Panc1 (cell line): ENCODE measurements around the gene SPECC1L. TPM values are rescaled to one million over a fixed set of nuclear protein-coding genes. Genes with fewer than 3 reads are reported as not detected.

Source experiments
- ATAC-seq: fragments of 200-7000 bp; cut with Tn5 transposase; 2 replicates; pipeline ENCODE4 v1.9.1; 2020; ENCODE audit warnings: mild to moderate bottlenecking, moderate library complexity
- BruUV-seq: library from RNA; stranded (reverse); fragments of 400-500 nt; replicated peaks from 2 replicates; lab custom pipeline; 2021; lab: Mats Ljungman, UMichigan
- CTCF ChIA-PET: fragments of 300-600 bp; sonication (Branson Sonifier 250); formaldehyde crosslinking; loops from one replicate; lab custom pipeline; 2022; ENCODE audit warnings: antibody characterized with exemption; lab: Charles Lee
- POLR2A ChIA-PET: fragments of 300-600 bp; sonication (Branson Sonifier 250); formaldehyde crosslinking; loops from one replicate; lab custom pipeline; 2022; ENCODE audit warnings: antibody characterized with exemption; lab: Charles Lee
- DNase-seq: peaks from one replicate; pipeline ENCODE4 v3.0.0-alpha.2; 2010; ENCODE audit warnings: low read depth, low spot score
- H3K27ac ChIP-seq: 2 replicates; pipeline ENCODE4 v1.5.1; 2011; ENCODE audit warnings: mild to moderate bottlenecking, low read length, inconsistent platforms
- H3K27me3 ChIP-seq: fragments of 200-500 bp; sonication (Bioruptor generic); 2 replicates; pipeline ENCODE4 v1.6.0; 2014; ENCODE audit warnings: low read length, inconsistent platforms; ENCODE audit not compliant: control insufficient read depth, insufficient read depth
- H3K36me3 ChIP-seq: fragments of 200-500 bp; sonication (Bioruptor generic); 2 replicates; pipeline ENCODE4 v1.5.1; 2014; ENCODE audit warnings: inconsistent platforms, mild to moderate bottlenecking, low read length, moderate library complexity; ENCODE audit not compliant: control insufficient read depth, insufficient read depth
- H3K4me1 ChIP-seq: 2 replicates; pipeline ENCODE4 v1.5.1; 2011; ENCODE audit warnings: inconsistent platforms, mild to moderate bottlenecking, low read length, moderate library complexity; ENCODE audit not compliant: control insufficient read depth, insufficient read depth
- H3K4me3 ChIP-seq, 2 experiments: 2 replicates each; pipeline ENCODE4 v1.5.1; 2011 to 2012; ENCODE audit warnings: low read depth in 2 of 2, low read length in 2 of 2, mild to moderate bottlenecking in 2 of 2, inconsistent platforms in 1 of 2, moderate library complexity in 1 of 2
- H3K9me3 ChIP-seq: fragments of 200-500 bp; sonication (Bioruptor generic); 2 replicates; pipeline ENCODE4 v1.5.1; 2014; ENCODE audit warnings: low read depth, mild to moderate bottlenecking, inconsistent platforms, low read length, moderate library complexity; ENCODE audit not compliant: control insufficient read depth, insufficient read depth
- POLR2AphosphoS5 ChIP-seq: IDR thresholded peaks from 2 replicates; pipeline ENCODE4 v1.6.1; 2012; ENCODE audit warnings: mild to moderate bottlenecking, low read depth, low read length, moderate library complexity
- REST ChIP-seq, 2 experiments: IDR thresholded peaks; 2 replicates each; pipeline ENCODE4 v1.6.1; 2011 to 2012; ENCODE audit warnings: low read depth in 2 of 2, control low read depth in 1 of 2, low read length in 1 of 2, mild to moderate bottlenecking in 1 of 2, moderate library complexity in 1 of 2; ENCODE audit not compliant: insufficient read depth in 1 of 2
- SIN3A ChIP-seq: IDR thresholded peaks from 2 replicates; pipeline ENCODE4 v1.6.1; 2012; ENCODE audit warnings: low read depth, mild to moderate bottlenecking, low read length, moderate library complexity, borderline replicate concordance; ENCODE audit not compliant: insufficient read depth
- TCF7L2 ChIP-seq: IDR thresholded peaks from 2 replicates; pipeline ENCODE4 v1.6.1; 2011; ENCODE audit warnings: mild to moderate bottlenecking, low read depth, low read length, inconsistent platforms
- in situ Hi-C: cut with HindIII; loops from 2 replicates; pipeline ENCODE4 v1.10.0; 2016; ENCODE audit warnings: low sequenced_read_pairs, low pct_unique_long_range_greater_than_20kb
- intact Hi-C: fragments of 100-400 bp; cut with micrococcal nuclease; formaldehyde crosslinking; loops from one replicate; pipeline ENCODE4 v1.10.0; 2022; ENCODE audit not compliant: unreplicated experiment
- total RNA-seq: library from RNA; stranded (reverse); gene quantifications from one replicate; pipeline ENCODE4 v1.2.1, GENCODE V29; 2021; ENCODE audit not compliant: unreplicated experiment
- TF ChIP-seq, protein P1 (sequence below): fragments of 450-650 bp; IDR thresholded peaks from 2 replicates; pipeline ENCODE4 v1.5.1; 2017; ENCODE audit warnings: mild to moderate bottlenecking

The SPECC1L gene
- total RNA-seq, 1 experiment from 2014 or later: 43.3 TPM

DNA sequence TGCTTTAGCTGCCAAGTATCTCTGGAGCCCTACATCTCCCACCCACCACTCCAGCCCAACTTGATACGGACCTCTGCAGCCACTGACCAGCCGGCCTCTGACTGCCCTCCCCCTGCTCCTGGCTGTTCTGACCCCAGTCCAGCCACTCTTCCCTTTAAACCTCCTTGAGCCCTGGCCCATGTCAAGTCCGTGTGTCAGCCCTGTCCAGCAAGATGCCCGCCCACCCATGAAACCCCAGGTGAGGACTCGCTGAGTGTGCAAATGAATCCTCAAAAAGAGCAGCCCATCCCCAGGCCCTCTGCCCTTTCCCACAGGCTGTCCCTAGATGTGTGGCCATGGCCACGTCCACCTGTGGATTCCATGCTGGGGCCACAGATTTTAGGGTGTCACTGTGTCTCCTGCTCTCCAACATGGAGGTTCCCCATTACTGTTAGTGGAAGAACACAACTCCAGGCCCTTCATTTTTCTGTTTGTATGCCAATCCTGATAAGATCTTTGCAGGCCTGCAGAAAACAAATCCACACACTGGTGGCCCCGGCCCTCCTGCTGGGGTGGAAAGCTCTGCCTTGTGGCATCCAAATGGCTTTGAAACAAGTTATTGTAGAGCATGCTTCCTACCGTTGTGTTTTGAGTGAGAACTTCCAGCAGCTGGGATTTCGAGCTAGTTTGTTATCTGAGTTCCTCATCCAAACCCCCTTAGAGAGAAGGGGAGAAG, 134.1 kb downstream of the SPECC1L start:
- Histone ChIP-seq H3K27me3 (no peaks in the 10 kb centered on the region), H3K4me3 (no peak overlapping the region), H3K9me3 (no peaks in the 10 kb centered on the region), H3K4me1 (peaks cover 14% of the 10 kb centered on the region), H3K27ac (no peak overlapping the region), H3K36me3 (no peaks in the 10 kb centered on the region; the same call in 1 of the 2 replicates)
- intact Hi-C loops: no loop called here
- DNase-seq: no peak
- CTCF ChIA-PET: no interaction called here
- no TSS peak for BruUV-seq
- POLR2A ChIA-PET: interaction anchor here (0.6 kb wide), 1 partner anchor 19 kb away, joined by 4 read pairs; no protein-coding TSS in a partner anchor
- no peak for TF ChIP-seq SIN3A
- no peak for TF ChIP-seq REST (IDR thresholded peaks at IDR 0.05; ENCODE audit: insufficient read depth in 1 of 2, low read depth in 2 of 2, low read length in 1 of 2)
- no peak for TF ChIP-seq POLR2AphosphoS5
- TF ChIP-seq TCF7L2: no peak
- TF ChIP-seq, protein P1, sequence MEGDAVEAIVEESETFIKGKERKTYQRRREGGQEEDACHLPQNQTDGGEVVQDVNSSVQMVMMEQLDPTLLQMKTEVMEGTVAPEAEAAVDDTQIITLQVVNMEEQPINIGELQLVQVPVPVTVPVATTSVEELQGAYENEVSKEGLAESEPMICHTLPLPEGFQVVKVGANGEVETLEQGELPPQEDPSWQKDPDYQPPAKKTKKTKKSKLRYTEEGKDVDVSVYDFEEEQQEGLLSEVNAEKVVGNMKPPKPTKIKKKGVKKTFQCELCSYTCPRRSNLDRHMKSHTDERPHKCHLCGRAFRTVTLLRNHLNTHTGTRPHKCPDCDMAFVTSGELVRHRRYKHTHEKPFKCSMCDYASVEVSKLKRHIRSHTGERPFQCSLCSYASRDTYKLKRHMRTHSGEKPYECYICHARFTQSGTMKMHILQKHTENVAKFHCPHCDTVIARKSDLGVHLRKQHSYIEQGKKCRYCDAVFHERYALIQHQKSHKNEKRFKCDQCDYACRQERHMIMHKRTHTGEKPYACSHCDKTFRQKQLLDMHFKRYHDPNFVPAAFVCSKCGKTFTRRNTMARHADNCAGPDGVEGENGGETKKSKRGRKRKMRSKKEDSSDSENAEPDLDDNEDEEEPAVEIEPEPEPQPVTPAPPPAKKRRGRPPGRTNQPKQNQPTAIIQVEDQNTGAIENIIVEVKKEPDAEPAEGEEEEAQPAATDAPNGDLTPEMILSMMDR: no peak
- no peak for ATAC-seq
- in situ Hi-C loops: no loop called here

DNA sequence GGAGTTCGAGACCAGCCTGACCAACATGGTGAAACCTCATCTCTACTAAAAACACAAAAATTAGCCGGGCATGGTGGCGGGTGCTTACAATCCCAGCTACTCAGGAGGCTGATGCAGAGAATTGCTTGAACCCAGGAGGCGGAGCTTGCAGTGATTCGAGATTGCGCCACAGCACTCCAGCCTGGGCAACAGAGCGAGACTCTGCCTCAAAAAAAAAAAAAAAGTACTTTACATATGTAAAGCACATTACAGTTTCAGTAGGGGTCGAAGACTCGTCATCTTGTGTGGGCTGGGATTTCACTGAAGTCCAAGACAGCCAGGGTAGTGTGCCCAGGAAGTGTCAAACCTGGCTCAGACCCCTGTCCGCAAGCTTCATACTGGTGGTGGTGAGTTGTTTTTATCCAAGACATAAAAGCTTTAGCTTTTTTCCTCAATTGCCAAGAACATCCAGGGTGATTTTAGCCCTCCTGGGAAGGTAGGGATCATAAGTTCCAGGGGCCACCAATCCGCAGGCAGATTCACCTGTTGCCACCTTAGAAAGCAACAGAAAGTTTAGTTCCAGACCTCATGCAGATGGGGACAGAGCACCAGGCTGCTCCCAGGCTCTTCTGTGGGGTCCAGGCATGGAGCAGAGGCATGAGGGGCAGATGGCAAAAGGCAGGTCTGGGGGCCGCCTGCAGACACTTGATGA, 135.1 kb downstream of the SPECC1L start:
- Histone ChIP-seq H3K27ac (no peak overlapping the region), H3K4me1 (peaks cover 14% of the 10 kb centered on the region), H3K4me3 (no peak overlapping the region), H3K27me3 (no peaks in the 10 kb centered on the region), H3K36me3 (no peaks in the 10 kb centered on the region; the same call in 1 of the 2 replicates), H3K9me3 (no peaks in the 10 kb centered on the region)
- ATAC-seq (no peak), DNase-seq (no peak)
- intact Hi-C loops (no loop called here), in situ Hi-C loops (no loop called here)
- no peak for TF ChIP-seq REST (IDR thresholded peaks at IDR 0.05; ENCODE audit: insufficient read depth in 1 of 2, low read depth in 2 of 2, low read length in 1 of 2)
- TF ChIP-seq POLR2AphosphoS5: no peak
- TF ChIP-seq, protein P1: no peak
- TF ChIP-seq TCF7L2: no peak
- TF ChIP-seq SIN3A: no peak
- CTCF ChIA-PET: no interaction called here
- POLR2A ChIA-PET: no interaction called here
- no TSS peak for BruUV-seq
